K562 (cell line): ENCODE measurements around the gene CCDC78. TPM values are rescaled to one million over a fixed set of nuclear protein-coding genes. Genes with fewer than 3 reads are reported as not detected.

Experiments used
- ATF3 ChIP-seq, 2 experiments: fragments of 450-650 bp in 1 of 2; sonication (generic) in 1 of 2; formaldehyde crosslinking in 1 of 2; IDR thresholded peaks in 1 of 2; conservative IDR thresholded peaks in 1 of 2; 2 replicates each; pipeline versions ENCODE4 v1.6.1 to v1.8.1; 2016 to 2023; ENCODE audit warnings: mild to moderate bottlenecking in 2 of 2, moderate library complexity in 2 of 2, inconsistent platforms in 1 of 2, missing genetic modification reagents in 1 of 2
- CTBP1 ChIP-seq: fragments of 450-650 bp; IDR thresholded peaks from 2 replicates; pipeline ENCODE4 v1.6.1; 2016; ENCODE audit warnings: borderline replicate concordance
- GABPB1 ChIP-seq: sonication (generic); formaldehyde crosslinking; IDR thresholded peaks from 2 replicates; pipeline ENCODE4 v1.8.0; 2022; ENCODE audit warnings: mild to moderate bottlenecking, missing genetic modification reagents
- GATAD2B ChIP-seq: fragments of 450-650 bp; IDR thresholded peaks from 2 replicates; pipeline ENCODE4 v1.6.1; 2017; ENCODE audit warnings: mild to moderate bottlenecking, borderline replicate concordance
- ILK ChIP-seq: fragments of 450-650 bp; IDR thresholded peaks from 2 replicates; pipeline ENCODE4 v1.6.1; 2016; ENCODE audit warnings: missing genetic modification characterization, low read depth, mild to moderate bottlenecking, missing compliant biosample characterization, moderate library complexity, borderline replicate concordance
- JUNB ChIP-seq: fragments of 450-650 bp; formaldehyde crosslinking; conservative IDR thresholded peaks from 2 replicates; pipeline ENCODE4 v1.4.0; 2020; ENCODE audit warnings: mild to moderate bottlenecking
- NFE2L1 ChIP-seq: fragments of 450-650 bp; IDR thresholded peaks from 2 replicates; pipeline ENCODE4 v1.6.1; 2016; ENCODE audit warnings: missing genetic modification characterization, low read depth, mild to moderate bottlenecking, missing compliant biosample characterization, moderate library complexity, borderline replicate concordance
- PPARD ChIP-seq: fragments of 250-450 bp; sonication (Bioruptor Pico); IDR thresholded peaks from 2 replicates; pipeline ENCODE4 v1.8.0; 2022; ENCODE audit warnings: inconsistent platforms, mild to moderate bottlenecking, moderate library complexity
- PURB ChIP-seq: sonication (generic); formaldehyde crosslinking; IDR thresholded peaks from 2 replicates; pipeline ENCODE4 v1.9.0; 2021; ENCODE audit warnings: low read depth, mild to moderate bottlenecking, missing genetic modification reagents
- ZBTB5 ChIP-seq: fragments of 450-650 bp; IDR thresholded peaks from 2 replicates; pipeline ENCODE4 v1.6.1; 2017; ENCODE audit warnings: antibody characterized with exemption
- ZNF354B ChIP-seq: fragments of 250-450 bp; sonication (Bioruptor Pico); IDR thresholded peaks from 2 replicates; pipeline ENCODE4 v1.4.0; 2020
- polyA plus RNA-seq, 8 experiments: library from polyadenylated mRNA; depleted of rRNA in 4 of 8; stranded (reverse) in 5 of 8; unstranded in 3 of 8; fragments of >200 nt; fragmentation: Nextera tagmentation in 2 of 8; fragmentation: Illumina TruSeq in 1 of 8; extraction: Ambion mirVana in 2 of 8; extraction: Trizol in 1 of 8; gene quantifications; 2 replicates each; pipeline versions ENCODE4 v1.2.1 to v1.2.3, GENCODE V29; 2011 to 2014; ENCODE audit warnings: inconsistent platforms in 1 of 8, missing spikeins in 1 of 8
- total RNA-seq, 7 experiments: library from RNA; depleted of rRNA in 6 of 7; stranded (reverse); fragments of >200 nt in 6 of 7; fragmentation: Illumina TruSeq in 2 of 7; extraction: Trizol in 2 of 7; gene quantifications; 2 replicates each; pipeline versions ENCODE4 v1.2.1 to v1.2.3, GENCODE V29; 2011 to 2021; ENCODE audit warnings: low replicate concordance in 1 of 7
- TF ChIP-seq, protein P1 (sequence below), 2 experiments: fragments of 450-650 bp; formaldehyde crosslinking in 1 of 2; IDR thresholded peaks; 2 replicates each; pipeline versions ENCODE4 v1.4.0 to v1.6.1; 2014 to 2020; ENCODE audit warnings: mild to moderate bottlenecking in 2 of 2, borderline replicate concordance in 1 of 2, low read depth in 1 of 2

Gene CCDC78
- total and polyA plus RNA-seq, 9 of the 15 experiments (the other 6 are each of a cell fraction or from before 2014, with no cell fraction given) = 0.24 to 17.7 (median 2.9) TPM

DNA sequence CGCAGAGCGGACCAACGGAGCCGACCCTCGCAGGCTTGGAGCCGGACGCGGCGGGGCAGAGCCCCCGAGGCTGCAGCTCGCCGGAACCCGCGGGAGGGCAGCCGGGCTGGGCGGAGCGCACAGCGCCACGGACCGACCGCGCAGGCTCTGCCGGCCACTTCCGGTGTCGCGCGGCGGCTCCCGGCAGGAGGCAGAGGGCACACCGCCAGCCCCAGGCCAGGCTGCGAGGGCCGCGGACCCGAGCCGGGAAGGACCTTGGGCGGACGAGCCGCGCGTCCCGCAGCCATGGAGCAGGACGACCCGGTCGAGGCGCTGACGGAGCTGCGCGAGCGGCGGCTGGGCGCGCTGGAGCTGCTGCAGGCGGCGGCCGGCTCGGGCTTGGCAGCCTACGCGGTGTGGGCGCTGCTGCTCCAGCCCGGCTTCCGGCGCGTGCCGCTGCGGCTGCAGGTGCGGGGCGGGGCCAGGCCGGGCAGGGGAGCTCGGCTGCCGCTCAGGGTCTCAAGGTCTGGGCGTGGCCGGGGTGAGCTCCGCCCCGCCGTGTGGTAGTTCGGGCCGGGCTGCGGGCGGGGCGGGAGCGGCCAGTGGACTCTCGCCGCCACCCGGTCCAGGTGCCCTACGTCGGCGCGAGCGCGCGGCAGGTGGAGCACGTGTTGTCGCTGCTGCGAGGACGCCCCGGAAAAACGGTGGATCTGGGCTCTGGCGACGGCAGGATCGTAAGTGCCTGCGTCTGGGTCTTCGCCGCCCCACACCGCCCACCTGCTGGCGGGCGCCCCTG lies 5.1 kb downstream of the CCDC78 start, which contains the start of gene ANTKMT (continued):
- TF ChIP-seq, protein P1, sequence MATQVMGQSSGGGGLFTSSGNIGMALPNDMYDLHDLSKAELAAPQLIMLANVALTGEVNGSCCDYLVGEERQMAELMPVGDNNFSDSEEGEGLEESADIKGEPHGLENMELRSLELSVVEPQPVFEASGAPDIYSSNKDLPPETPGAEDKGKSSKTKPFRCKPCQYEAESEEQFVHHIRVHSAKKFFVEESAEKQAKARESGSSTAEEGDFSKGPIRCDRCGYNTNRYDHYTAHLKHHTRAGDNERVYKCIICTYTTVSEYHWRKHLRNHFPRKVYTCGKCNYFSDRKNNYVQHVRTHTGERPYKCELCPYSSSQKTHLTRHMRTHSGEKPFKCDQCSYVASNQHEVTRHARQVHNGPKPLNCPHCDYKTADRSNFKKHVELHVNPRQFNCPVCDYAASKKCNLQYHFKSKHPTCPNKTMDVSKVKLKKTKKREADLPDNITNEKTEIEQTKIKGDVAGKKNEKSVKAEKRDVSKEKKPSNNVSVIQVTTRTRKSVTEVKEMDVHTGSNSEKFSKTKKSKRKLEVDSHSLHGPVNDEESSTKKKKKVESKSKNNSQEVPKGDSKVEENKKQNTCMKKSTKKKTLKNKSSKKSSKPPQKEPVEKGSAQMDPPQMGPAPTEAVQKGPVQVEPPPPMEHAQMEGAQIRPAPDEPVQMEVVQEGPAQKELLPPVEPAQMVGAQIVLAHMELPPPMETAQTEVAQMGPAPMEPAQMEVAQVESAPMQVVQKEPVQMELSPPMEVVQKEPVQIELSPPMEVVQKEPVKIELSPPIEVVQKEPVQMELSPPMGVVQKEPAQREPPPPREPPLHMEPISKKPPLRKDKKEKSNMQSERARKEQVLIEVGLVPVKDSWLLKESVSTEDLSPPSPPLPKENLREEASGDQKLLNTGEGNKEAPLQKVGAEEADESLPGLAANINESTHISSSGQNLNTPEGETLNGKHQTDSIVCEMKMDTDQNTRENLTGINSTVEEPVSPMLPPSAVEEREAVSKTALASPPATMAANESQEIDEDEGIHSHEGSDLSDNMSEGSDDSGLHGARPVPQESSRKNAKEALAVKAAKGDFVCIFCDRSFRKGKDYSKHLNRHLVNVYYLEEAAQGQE (IDR thresholded peaks at IDR 0.05; ENCODE audit: borderline replicate concordance) = peak; percentile 35; the same call in 1 of the 2 replicates
- TF ChIP-seq, protein P1 (CRISPR knock-in tag; IDR thresholded peaks at IDR 0.05; ENCODE audit: low read depth) = peak; percentile 82
- TF ChIP-seq JUNB (CRISPR knock-in tag) = no peak
- peak; percentile 99 for TF ChIP-seq GATAD2B
- TF ChIP-seq ZBTB5 = no peak
- TF ChIP-seq ATF3 (IDR thresholded peaks at IDR 0.05) = no peak
- no peak for TF ChIP-seq ATF3 (CRISPR knock-in tag; conservative IDR thresholded peaks at IDR 0.05)
- TF ChIP-seq ILK (tag) = no peak
- TF ChIP-seq GABPB1 (CRISPR knock-in tag) = peak; percentile 94
- TF ChIP-seq NFE2L1 (tag) = no peak
- TF ChIP-seq CTBP1 = peak; percentile 99
- TF ChIP-seq PPARD (CRISPR knock-in tag) = no peak
- no peak for TF ChIP-seq ZNF354B
- no peak for TF ChIP-seq PURB (CRISPR knock-in tag)
